Fibroblast of skin of abdomen (primary cell): ENCODE results near the gene CGB8. TPM values are rescaled to one million over a fixed set of nuclear protein-coding genes. Genes with fewer than 3 reads are reported as not detected.
"Not testable (repeated sequence)": the region's sequence is repeated elsewhere in the genome, so short reads cannot be mapped to it uniquely, and the experiment has no call there.

Source experiments
- DNase-seq: peaks from one replicate; pipeline ENCODE4 v3.0.0-alpha.2; 2013
- polyA plus RNA-seq, 2 experiments: library from polyadenylated mRNA; unstranded; fragments of 120-200 nt; gene quantifications; one replicate each; pipeline ENCODE4 v1.2.1, GENCODE V29; 2013; ENCODE audit not compliant: insufficient read length in 2 of 2

Gene CGB8
- 1.0 TPM for polyA plus RNA-seq (2013, experiment 1 of 2; ENCODE audit: insufficient read length)
- polyA plus RNA-seq (2013, experiment 2 of 2; ENCODE audit: insufficient read length), result 0.67 TPM

GRCh38 chr19:49049011-49049410, at the start of gene CGB8:
Gene CGB8, minus strand, starts transcription at chr19:49049111. Its CDS starts 372 bp downstream, at chr19:49048739.
- DNase-seq, result not testable (repeated sequence)

- DNase-seq, result peak; percentile 62
Measured at GRCh38 chr19:49097453-49098288, 48.8 kb upstream of the CGB8 start.

- no peak for DNase-seq
Measured at GRCh38 chr19:49094505-49095482, 45.9 kb upstream of the CGB8 start.

- DNase-seq, result no peak
Measured at GRCh38 chr19:49092686-49093085, 43.8 kb upstream of the CGB8 start.

GRCh38 chr19:49091391-49092038, 42.6 kb upstream of the CGB8 start:
- no peak for DNase-seq

GRCh38 chr19:49086296-49086695, 37.4 kb upstream of the CGB8 start:
- DNase-seq, result no peak

- DNase-seq, result no peak
Measured at GRCh38 chr19:49085868-49086232, 36.9 kb upstream of the CGB8 start.

- peak; percentile 100 for DNase-seq
Measured at GRCh38 chr19:49085020-49085867, 36.3 kb upstream of the CGB8 start, which contains the start of gene SNRNP70. Gene SNRNP70, plus strand, starts transcription at chr19:49085451. Its CDS starts 964 bp downstream, at chr19:49086415.

- no peak for DNase-seq
Measured at GRCh38 chr19:49084206-49085019, 35.5 kb upstream of the CGB8 start.

GRCh38 chr19:49081273-49081672, 32.4 kb upstream of the CGB8 start:
- DNase-seq, result no peak

- no peak for DNase-seq
Measured at GRCh38 chr19:49080392-49080791, 31.5 kb upstream of the CGB8 start.

GRCh38 chr19:49074869-49075268, 26.0 kb upstream of the CGB8 start:
- peak; percentile 37 for DNase-seq

- DNase-seq, result no peak
Measured at GRCh38 chr19:49073514-49074378, 24.8 kb upstream of the CGB8 start.

GRCh38 chr19:49071860-49072547, 23.1 kb upstream of the CGB8 start:
- DNase-seq, result no peak

- DNase-seq, result no peak
Measured at GRCh38 chr19:49070416-49070815, 21.5 kb upstream of the CGB8 start.

GRCh38 chr19:49069026-49069425, 20.1 kb upstream of the CGB8 start:
- no peak for DNase-seq

GRCh38 chr19:49067554-49067953, 18.6 kb upstream of the CGB8 start:
- no peak for DNase-seq

- no peak for DNase-seq
Measured at GRCh38 chr19:49065905-49066512, 17.1 kb upstream of the CGB8 start.
